NCI-H82 treated with DMSO at 0.1 percent for 48 hours (cell line): Measurements from ENCODE around the gene SLC15A5.

ENCODE experiments used
- DNase-seq: peaks from one replicate; lab custom pipeline; 2025; ENCODE audit not compliant: unreplicated experiment; lab: John Stamatoyannopoulos, UW

The SLC15A5 gene

GRCh38 chr12:16266085-16266484, 11.4 kb downstream of the SLC15A5 start:
- DNase-seq = no peak

GRCh38 chr12:16261944-16262475, 15.5 kb downstream of the SLC15A5 start:
- DNase-seq = no peak

GRCh38 chr12:16260206-16260605, 17.3 kb downstream of the SLC15A5 start:
- no peak for DNase-seq

GRCh38 chr12:16258963-16259362, 18.5 kb downstream of the SLC15A5 start:
- no peak for DNase-seq

- DNase-seq = no peak
These were observed 31.2 kb downstream of the SLC15A5 start for GRCh38 chr12:16246264-16246663.

- no peak for DNase-seq
These were observed 32.3 kb downstream of the SLC15A5 start for GRCh38 chr12:16245209-16245608.

- no peak for DNase-seq
These were observed 33.7 kb downstream of the SLC15A5 start for GRCh38 chr12:16243487-16244412.

GRCh38 chr12:16241346-16241745, 36.1 kb downstream of the SLC15A5 start:
- no peak for DNase-seq

- DNase-seq = no peak
These were observed 38.8 kb downstream of the SLC15A5 start for GRCh38 chr12:16238661-16239060.

GRCh38 chr12:16229676-16230075, 47.8 kb downstream of the SLC15A5 start:
- DNase-seq = no peak

GRCh38 chr12:16228067-16228466, 49.4 kb downstream of the SLC15A5 start:
- DNase-seq = no peak

- DNase-seq = no peak
These were observed 51.8 kb downstream of the SLC15A5 start for GRCh38 chr12:16225692-16226091.

- no peak for DNase-seq
These were observed 53.3 kb downstream of the SLC15A5 start for GRCh38 chr12:16224196-16224595.

- DNase-seq = no peak
These were observed 55.7 kb downstream of the SLC15A5 start for GRCh38 chr12:16221776-16222175.

GRCh38 chr12:16220120-16220519, 57.4 kb downstream of the SLC15A5 start:
- DNase-seq = no peak

GRCh38 chr12:16218934-16219751, 58.3 kb downstream of the SLC15A5 start:
- DNase-seq = no peak

- no peak for DNase-seq
These were observed 59.3 kb downstream of the SLC15A5 start for GRCh38 chr12:16218234-16218633.

- no peak for DNase-seq
These were observed 65.8 kb downstream of the SLC15A5 start for GRCh38 chr12:16211731-16212130.

GRCh38 chr12:16198884-16199283, 78.6 kb downstream of the SLC15A5 start:
- DNase-seq = no peak

- DNase-seq = no peak
These were observed 79.9 kb downstream of the SLC15A5 start for GRCh38 chr12:16197600-16197999.

- peak; percentile 72 for DNase-seq
These were observed 87.6 kb downstream of the SLC15A5 start for GRCh38 chr12:16189849-16190248.

- DNase-seq = no peak
These were observed 89.8 kb downstream of the SLC15A5 start for GRCh38 chr12:16187660-16188059.
